ENCODE measurements around the gene UBXN10. TPM values are rescaled to one million over a fixed set of nuclear protein-coding genes. Genes with fewer than 3 reads are reported as not detected.

The UBXN10 gene
- polyA plus RNA-seq, 1 donor: 5.8 TPM

DNA sequence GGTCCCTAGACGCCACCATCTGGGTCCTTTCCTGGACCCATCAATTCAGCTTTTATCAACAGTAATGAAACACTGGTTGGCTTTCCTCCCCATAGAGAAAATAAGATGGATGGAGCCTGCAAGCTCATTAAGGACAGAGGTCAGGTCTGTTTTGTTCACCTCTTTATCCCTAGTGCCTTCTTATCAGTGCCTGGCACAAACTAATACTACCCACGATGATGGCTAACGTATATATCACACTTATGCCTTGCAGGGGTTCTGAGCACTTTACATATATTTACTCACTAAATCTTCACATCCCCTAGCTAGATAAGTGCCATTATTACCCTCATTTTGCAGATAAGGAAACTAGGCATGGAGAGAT is 5.1 kb upstream of the UBXN10 start:
- no peak for DNase-seq

GRCh38 chr1:20182415-20182814 is 3.5 kb upstream of the UBXN10 start:
- no peak for DNase-seq

- no peak for DNase-seq
Observed at GRCh38 chr1:20183035-20183434, 2.9 kb upstream of the UBXN10 start.

- DNase-seq: no peak
Observed at GRCh38 chr1:20183616-20184271, 2.2 kb upstream of the UBXN10 start.

DNA sequence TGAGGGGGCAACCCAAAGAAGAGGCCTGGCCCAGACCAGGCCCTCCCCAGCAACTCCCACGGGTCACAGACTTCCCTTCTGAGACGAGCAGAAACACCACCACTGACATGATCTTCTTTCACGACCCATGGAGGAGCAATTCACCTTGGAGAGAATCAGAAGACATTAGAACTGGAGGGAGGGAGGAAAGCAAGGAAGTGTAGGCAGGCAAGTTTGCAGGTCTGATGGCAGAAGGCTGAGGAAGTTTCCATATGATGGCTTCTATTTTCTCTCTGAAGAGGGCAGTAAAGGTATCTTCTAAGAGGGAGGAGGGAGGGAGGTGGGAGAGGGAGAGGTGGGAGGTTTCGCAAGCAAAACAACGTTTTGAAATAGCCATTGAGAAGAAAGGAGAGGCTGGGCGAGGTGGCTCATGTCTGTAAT is 1.4 kb upstream of the UBXN10 start:
- no peak for DNase-seq

DNA sequence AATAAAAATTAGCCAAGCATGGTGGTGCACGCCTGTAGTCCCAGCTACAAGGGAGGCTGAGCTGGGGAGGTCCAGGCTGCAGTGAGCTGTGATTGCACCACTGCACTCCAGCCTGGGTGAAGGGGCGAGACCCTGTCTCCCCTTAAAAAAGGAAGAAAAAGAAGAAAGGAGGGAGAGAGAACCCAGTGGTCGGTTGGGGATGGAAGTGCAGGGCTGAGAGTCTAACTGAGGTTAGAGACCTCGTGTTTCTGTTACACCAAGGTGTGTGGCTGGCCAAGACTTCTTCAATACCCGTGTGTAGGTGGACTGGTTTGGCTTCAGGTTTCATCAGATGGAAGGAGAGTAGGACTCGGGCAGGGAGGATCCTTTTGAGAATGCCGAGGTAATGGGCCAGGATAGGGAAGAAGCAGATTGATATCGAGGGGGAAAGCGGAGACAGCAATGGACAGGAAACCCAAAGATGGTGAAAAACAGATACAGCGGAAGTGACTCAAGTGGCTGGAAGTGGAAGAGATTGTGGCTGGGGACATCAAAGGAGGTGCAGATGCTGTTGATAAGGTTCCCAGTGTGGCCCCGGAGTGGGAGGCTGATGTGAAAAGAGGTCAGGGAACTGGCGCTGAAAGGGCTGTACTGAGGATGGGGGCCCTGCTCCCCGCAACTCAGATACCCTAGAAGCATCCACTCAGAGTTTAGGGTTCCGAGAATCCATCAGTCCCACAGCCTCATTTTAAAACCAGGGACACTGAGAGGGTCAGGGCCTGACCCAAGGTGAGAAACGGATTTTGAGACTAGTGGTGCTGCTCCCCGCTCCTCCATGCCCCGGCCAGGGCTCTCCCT is 681 bp upstream of the UBXN10 start:
- DNase-seq: no peak

- DNase-seq: no peak
Observed at GRCh38 chr1:20187103-20187812, 1.4 kb downstream of the UBXN10 start.

GRCh38 chr1:20187813-20188454 is 2.0 kb downstream of the UBXN10 start:
- no peak for DNase-seq

DNA sequence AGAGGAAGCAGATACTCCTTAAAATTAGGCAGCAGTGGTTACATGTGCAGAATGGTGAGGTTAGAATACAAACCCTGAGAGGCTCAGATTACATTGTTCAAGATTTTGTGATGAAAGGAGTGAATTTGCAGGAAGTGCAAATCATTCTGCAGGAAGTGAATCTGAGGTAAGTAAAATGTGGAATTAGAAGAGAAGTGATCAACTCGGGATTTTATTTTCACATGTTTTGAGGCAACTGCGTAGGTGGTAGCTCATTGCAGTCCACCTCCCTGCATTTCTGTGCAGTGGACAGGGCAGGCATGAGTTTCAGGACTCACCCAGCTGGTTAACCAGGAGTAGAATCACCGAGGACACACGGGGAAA is 2.5 kb downstream of the UBXN10 start:
- no peak for DNase-seq

DNA sequence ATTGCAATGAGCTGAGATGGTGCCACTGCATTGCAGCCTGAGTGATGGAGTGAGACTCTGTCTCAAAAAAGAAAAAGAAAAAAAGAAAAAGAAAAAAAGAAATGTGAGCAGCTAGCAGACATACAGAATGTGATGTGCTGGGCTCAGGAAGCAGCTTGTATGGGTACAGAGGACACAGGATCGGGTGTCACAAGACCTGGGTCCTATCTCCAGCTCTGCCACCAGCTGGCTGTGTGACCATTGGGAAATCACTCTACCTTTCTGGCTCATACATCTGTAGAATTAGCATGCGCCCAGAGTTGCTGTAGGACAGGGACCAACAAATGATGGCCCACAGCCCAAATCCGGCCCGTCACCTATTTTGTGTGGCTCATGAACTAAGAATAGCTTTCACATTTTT is 3.8 kb downstream of the UBXN10 start:
- no peak for DNase-seq

DNA sequence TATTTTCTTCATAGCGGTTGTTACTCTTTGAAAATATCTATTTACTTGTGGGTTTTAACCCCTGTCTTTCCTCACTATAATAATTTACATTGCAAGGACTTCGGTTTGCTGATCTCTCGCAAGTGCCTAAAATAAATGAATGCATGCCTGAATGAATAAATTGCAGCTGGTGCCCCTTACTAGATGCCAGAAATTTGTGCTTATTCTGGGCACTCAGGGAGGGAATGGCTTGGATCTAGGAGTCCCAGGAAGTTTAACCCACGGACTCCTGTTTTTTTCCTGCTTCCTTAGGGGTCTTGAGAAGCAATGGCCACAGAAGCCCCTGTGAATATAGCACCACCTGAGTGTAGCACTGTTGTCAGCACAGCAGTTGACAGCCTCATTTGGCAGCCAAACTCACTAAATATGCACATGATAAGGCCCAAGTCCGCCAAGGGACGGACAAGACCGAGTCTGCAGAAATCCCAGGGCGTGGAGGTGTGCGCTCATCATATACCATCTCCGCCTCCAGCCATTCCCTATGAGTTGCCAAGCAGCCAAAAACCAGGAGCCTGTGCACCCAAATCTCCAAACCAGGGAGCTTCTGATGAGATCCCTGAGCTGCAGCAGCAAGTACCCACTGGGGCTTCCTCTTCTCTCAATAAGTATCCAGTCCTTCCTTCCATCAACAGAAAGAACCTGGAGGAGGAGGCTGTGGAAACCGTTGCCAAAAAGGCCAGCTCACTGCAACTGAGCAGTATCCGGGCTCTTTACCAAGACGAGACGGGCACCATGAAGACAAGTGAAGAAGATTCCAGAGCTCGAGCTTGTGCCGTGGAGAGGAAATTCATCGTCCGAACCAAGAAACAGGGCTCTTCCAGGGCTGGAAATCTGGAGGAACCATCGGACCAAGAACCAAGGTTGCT is 4.6 kb downstream of the UBXN10 start:
- no peak for DNase-seq

DNA sequence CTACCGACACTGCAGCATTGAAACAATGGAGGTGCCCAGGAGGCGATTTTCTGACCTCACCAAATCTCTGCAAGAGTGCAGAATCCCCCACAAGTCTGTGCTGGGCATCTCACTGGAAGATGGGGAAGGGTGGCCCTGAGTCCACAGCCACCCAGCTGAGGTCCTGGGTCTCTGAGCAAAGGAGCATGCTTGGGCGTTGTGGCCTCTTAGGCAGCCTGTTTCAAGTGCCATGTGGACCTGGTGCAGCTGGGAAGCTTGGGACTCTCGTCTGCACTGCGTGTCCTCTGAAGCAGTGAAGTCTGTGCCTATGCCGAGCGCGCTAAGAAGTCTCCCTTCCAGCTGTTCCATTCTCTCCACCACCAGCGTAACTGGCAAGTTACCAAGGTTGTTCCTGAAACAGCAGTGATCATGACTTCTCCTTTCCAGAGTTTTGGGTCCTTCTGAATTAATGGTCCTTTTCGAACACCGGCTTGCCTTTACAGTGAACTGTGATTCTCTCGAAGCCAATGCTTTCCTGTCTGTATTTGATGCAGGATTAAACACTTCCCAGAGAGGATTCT is 5.5 kb downstream of the UBXN10 start:
- DNase-seq: no peak

DNA sequence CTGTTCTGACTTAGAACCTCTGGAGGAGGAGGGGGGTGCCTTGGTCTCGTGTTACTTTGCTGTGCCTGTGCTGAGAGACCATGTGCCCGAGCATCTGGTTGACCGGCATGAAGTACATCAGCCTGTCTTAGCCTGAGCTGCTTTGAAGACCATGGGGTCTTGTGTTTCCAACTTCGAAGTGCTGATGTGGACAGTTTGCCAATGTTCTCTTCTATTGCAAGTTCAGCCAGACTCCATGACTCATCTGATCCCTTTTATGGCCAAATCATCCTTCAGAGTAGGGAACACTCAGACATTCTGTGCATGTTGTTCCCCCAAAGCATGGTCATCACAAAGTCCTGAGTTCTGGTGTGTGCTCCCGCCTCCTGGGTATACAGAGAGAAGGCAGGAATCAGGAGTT is 6.5 kb downstream of the UBXN10 start:
- no peak for DNase-seq

- no peak for DNase-seq
Observed at GRCh38 chr1:20192871-20193411, 7.0 kb downstream of the UBXN10 start.

DNA sequence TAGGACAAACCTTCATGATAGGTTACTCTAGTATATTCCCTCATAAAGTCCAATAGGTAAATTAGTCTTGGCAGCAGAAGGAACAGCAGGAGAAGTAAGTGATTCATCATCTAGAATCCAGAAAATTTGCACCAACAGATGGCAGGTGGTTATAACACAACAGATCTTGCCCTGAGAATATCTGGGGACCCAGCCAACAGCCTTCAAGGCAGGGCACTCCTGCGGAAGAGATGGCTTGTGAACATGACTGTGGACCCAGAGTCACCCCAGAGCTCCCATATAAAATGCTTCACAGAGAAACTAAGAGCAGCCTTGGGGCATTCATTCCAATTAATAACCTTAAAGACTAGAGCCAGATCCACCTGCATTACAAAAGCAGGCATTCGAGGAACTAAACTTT is 8.3 kb downstream of the UBXN10 start:
- no peak for DNase-seq

DNA sequence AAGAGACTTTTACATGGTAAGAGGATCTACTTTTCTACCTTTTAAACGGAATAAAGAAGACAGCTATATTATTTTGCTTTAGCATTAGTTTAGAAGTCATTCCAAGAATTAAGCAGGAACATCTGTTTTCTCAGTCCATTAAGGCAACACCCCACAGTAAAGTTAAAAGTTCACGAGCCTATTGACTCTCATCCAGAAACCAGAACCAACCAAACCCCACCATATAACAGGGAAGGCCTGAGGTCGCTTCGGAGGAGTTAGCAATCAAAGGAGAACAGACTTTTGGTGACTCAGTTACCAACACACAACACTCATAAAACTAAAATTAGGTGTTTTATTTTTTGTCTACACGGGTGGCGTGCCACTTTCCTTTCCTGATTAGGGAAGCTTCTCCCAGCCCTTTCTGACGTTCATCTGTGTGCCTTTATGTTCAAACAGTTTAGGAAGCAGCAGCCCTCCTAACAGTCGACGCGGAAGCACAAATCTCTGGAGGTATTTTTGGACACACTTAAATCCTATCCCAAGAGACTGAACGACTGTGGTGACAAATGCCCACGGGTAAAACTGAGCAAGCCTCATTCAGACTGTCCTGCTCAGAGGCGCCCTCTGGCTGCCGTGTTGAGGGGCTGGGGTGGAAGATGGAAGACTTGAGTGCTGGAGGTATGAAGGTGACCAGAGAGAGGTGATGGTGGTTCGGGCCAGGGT is 9.0 kb downstream of the UBXN10 start:
- DNase-seq: no peak

GRCh38 chr1:20195462-20195780 is 9.5 kb downstream of the UBXN10 start:
- no peak for DNase-seq

GRCh38 chr1:20197329-20197791 is 11.5 kb downstream of the UBXN10 start:
- DNase-seq: no peak

- no peak for DNase-seq
Observed at GRCh38 chr1:20198296-20198695, 12.4 kb downstream of the UBXN10 start.

GRCh38 chr1:20198918-20199317 is 13.0 kb downstream of the UBXN10 start:
- DNase-seq: no peak
